VCaP (cell line): ENCODE measurements around the gene LPCAT1.
"Not testable (repeated sequence)": the region's sequence is repeated elsewhere in the genome, so short reads cannot be mapped to it uniquely, and the experiment has no call there.

ENCODE experiments used
- H3K27ac ChIP-seq: fragments of 450-650 bp; 2 replicates; pipeline ENCODE4 v1.5.1; 2017
- TF ChIP-seq, protein P1 (sequence below): fragments of 450-650 bp; conservative IDR thresholded peaks from 2 replicates; pipeline ENCODE4 v1.5.1; 2017; ENCODE audit warnings: mild to moderate bottlenecking, moderate library complexity

Gene LPCAT1

DNA sequence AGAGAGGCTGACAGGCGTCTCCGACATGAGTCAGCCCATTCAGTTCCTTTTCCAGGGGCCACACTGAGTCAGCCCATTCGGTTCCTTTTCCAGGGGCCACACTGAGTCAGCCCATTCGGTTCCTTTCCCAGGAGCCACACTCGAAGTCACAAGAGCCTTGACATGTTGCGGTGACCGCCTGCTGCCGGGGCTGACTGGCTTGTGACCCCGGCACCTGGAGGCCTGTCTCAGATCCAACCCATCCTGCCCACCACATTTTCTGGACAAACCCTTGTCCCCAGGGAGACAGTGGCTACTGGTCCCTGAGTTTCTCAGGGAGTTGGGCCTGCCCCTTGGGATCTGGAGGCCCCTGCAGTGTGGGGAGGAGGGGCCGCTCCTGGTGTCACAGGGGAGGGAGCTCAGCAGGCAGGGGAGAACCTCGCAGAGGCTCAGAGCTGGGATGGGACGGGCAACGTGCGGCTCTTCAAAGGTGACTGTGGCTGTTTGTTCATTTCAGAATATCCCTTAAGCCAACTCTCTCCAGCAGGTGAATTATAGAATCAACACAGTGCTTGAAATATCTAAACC, 40.5 kb upstream of the LPCAT1 start:
- no peak overlapping the region for H3K27ac ChIP-seq
- TF ChIP-seq, protein P1, sequence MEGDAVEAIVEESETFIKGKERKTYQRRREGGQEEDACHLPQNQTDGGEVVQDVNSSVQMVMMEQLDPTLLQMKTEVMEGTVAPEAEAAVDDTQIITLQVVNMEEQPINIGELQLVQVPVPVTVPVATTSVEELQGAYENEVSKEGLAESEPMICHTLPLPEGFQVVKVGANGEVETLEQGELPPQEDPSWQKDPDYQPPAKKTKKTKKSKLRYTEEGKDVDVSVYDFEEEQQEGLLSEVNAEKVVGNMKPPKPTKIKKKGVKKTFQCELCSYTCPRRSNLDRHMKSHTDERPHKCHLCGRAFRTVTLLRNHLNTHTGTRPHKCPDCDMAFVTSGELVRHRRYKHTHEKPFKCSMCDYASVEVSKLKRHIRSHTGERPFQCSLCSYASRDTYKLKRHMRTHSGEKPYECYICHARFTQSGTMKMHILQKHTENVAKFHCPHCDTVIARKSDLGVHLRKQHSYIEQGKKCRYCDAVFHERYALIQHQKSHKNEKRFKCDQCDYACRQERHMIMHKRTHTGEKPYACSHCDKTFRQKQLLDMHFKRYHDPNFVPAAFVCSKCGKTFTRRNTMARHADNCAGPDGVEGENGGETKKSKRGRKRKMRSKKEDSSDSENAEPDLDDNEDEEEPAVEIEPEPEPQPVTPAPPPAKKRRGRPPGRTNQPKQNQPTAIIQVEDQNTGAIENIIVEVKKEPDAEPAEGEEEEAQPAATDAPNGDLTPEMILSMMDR: no peak

DNA sequence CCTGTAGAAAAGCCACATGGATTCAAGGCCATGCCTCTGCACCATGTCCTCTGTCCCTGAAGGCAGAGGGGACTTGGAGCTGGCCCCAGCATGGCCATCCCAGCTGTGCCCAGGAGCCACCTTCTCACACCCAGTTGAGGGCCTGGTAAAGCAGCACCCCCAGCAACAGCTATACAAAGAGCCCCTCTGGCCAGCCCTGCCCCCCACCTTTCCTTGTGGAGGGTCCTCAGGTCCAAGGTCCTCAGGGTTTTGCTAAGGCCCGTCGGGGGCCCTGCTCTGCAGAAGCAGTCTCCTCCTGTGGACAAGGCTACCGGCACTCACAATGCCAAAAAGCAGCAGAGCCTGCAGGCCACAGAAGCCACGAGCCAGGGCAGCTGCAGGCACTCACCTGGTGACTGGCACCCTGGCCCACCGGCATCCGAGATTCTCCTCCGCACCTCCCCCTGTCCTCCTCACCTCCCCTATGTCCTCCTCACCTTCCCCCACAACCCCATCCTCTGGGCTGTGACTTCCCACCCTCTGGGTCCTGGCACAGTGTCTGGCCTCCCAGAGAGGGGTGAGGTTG, 39.9 kb upstream of the LPCAT1 start:
- TF ChIP-seq, protein P1: no peak
- no peak overlapping the region for H3K27ac ChIP-seq

DNA sequence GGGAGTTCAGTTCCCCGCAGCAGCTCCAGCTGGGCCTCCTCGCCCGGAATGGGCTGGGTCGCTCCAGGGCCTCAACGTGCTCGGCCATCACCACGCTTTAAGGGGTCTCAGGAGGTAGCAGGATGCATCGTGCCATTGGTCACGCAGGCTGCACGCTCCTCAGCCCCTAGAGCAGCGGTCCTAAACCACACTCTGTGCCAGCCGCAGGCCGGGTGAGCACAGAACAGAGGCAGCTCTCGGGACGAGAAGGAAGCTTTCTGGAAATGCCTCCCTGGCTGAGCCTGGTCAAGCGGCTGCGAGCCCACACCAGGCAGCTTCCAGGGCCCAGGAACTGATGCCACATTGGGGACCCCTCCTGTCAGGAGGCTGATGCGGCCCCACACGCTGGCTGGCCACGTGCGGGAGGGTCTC, 39.3 kb upstream of the LPCAT1 start:
- TF ChIP-seq, protein P1: no peak
- H3K27ac ChIP-seq: no peak overlapping the region

DNA sequence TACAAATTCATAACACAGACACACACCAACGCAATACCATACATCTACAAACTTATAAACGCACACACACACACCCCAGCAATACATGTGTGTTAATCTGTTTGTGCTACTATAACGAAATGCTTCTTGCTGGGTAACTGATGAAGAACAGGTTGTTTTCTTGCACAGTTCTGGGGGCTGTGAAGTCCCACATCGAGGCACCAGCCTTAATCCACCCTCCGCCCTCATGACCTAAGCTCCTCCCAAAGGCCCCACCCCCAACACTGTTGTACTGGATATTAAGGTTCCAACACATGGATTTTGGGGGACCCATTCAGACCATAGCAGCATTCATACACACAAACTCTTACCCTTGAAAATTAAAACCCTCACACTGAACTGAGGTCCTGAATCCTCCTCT, 38.8 kb upstream of the LPCAT1 start:
- TF ChIP-seq, protein P1: no peak
- H3K27ac ChIP-seq: no peak overlapping the region

DNA sequence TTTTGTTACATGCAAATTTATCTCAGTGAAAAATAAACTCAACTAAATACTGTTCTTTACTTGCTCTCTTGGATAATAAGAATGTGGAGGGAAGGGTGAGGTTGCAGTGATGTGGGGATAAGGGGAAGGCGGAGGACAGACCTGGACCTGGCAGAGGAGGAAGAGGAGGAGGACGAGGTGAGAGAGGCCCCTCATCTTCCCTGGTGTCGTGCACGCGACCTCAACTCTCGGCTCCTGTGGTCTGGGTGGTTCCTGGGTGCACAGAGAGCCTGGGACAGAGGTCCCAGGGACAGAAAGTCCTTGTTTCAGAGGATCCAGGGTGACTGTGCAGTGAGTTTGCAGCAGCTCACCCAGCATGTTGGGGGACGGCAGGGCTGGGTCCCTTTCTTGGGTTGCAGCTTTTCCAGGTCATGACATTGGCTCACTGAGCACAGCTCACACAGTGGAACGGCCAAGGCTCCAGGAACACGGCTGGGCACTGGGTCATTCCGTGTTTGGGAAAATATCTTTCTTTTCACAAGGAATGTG, 37.7 kb upstream of the LPCAT1 start:
- TF ChIP-seq, protein P1: no peak
- H3K27ac ChIP-seq: no peak overlapping the region

DNA sequence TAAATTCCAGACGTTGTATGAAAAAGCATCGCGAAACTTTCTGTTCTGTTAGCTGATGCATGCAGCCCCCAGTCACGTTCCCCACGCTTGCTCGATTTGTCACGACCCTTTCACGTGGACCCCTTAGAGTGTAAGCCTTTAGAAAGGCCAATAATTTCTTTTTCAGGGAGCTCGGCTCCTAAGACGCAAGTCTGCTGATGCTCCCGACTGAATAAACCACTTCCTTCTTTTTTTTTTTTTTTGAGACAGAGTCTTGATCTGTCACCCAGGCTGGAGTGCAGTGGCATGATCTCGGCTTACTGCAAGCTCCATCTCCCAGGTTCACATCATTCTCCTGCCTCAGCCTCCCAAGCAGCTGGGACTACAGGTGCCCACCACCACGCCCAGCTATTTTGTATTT, 36.7 kb upstream of the LPCAT1 start:
- H3K27ac ChIP-seq: not testable (repeated sequence)

DNA sequence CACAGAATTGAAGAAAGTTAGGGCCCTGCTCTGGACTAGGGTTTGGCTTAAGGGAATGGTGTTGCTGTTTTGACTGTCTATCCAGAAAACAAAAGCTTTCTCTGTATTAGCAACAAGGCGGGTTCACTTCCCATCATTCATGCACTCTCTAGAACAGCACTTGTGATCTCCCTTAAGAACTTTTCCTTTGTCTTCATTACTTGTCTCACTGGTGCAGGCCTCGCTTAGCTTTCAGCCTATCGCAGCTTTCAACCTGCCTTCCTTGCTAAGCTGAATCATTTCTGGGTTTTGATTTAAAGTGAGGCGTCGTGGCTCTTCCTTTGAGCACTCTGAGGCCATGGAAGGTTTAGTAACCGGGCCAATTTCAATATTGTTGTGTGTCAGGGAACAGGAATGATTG, 35.2 kb upstream of the LPCAT1 start:
- TF ChIP-seq, protein P1: no peak
- no peak overlapping the region for H3K27ac ChIP-seq

DNA sequence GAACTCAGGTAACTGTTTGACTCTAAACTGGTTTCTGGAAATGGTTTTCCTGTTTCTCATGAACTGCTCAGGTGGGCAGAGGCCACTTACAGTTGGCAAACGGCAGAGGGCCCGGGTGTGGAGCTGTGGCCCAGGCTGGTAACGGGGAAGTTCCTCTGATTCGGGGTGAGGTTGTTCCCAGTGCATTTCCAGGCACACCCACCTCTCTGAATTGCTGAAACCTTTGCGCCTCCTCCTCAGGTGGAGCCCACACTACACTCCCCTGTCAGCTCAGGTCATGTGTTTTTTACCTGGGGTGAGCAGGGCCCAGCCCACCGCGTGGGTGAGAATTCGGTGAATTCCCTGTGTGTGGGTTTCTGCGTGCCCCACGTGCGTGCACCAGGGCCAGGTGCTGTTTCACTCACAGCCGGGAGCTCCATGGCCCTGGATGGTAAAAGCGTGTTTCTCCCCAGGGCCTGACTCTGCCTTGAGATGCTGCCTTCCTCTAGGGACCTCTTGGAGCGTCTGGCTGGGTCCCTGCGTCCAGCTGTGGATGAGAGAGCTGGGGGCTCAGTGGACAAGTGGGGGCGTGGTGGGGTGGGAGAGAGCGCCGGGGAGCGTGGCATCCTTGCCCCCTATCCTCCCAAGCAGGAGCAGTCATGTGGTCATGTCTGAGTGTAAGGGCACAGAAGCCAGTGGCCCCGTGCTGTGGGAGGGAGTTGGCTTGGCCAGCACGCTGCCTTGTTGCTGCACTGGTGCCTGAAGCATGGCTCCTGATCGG, 33.5 kb upstream of the LPCAT1 start:
- TF ChIP-seq, protein P1: no peak
- H3K27ac ChIP-seq: no peak overlapping the region
